GM19438 (cell line): ENCODE measurements around the gene ITSN1.

Source experiments
- ATAC-seq: cut with Tn5 transposase; IDR thresholded peaks from one replicate; pipeline ENCODE4 v1.9.1; 2021; ENCODE audit warnings: low read depth; ENCODE audit not compliant: unreplicated experiment

ITSN1 gene

GRCh38 chr21:33878824-33879223 is 236.5 kb downstream of the ITSN1 start:
- ATAC-seq: no peak

DNA sequence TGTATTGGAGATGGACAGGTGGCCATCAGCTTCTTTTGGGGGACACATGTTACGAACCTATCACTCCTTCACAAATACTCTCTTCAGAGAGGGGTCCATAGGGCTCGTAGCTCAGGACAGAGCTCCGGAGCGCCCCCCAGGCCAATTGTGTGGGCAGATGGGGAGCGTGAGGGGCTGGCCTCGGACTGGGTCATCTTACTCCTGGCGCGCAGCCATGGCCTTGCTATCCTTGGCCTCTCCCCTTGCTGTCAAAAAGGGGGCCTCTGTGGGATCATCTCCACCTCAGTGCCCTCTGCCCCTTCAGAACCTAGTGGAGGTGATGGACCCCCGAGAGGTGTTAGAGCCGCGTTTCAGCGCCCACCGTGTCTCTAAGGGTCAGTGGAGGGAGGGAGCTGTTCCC is 238.3 kb downstream of the ITSN1 start:
- no peak for ATAC-seq

DNA sequence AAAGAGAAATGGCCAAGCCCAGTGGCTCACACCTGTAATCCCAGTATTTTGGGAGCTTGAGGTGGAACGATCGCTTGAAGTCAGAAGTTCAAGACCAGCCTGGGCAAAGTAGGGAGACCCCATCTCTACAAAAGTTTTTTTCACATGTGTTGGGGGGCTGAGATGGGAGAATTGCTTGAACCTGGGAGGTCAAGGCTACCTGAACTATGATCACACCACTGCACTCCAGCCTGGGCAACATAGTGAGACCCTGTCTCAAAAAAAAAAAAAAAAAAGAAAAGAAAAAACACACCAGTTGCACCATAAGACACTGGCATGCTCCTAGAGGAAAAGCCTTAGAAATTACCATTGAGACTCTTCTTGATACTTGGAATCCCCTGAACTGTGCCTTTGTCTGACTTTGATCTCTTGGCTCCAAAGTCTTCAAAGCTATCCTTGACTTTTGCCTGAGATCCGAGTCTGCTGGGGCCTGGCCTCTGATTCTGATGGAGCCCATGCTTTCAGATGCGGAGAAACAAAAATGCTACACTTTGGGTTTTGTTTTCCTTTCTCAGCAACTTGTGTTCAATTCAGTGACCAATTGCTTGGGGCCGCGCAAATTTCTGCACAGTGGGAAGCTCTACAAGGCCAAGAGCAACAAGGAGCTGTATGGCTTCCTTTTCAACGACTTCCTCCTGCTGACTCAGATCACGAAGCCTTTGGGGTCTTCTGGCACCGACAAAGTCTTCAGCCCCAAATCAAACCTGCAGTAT is 239.6 kb downstream of the ITSN1 start:
- no peak for ATAC-seq

GRCh38 chr21:33883118-33883517 is 240.8 kb downstream of the ITSN1 start:
- ATAC-seq: no peak

GRCh38 chr21:33884376-33885171 is 242.3 kb downstream of the ITSN1 start:
- no peak for ATAC-seq

GRCh38 chr21:33885172-33885514 is 242.8 kb downstream of the ITSN1 start:
- no peak for ATAC-seq

GRCh38 chr21:33886321-33886720 is 244.0 kb downstream of the ITSN1 start:
- no peak for ATAC-seq

DNA sequence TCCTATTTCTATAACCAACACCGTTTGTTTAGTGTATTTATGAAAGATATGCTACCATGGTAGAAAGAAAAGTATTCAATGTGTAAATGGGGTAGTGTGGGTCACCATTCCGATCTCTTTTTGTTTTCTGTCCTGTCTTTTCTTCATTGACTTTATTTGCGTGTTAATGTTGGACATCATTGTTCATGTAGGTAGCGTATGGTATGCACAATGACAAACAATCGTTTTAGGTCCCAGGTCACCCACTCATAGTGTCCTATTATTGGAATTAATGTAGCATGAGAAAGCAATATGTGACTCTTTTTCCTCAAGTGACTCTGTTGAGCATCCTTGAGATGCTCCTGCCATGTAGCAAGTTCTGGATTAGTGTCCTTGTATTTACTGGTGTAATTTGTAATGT is 247.9 kb downstream of the ITSN1 start:
- no peak for ATAC-seq

- no peak for ATAC-seq
Observed at GRCh38 chr21:33892853-33893252, 250.6 kb downstream of the ITSN1 start.

- no peak for ATAC-seq
Observed at GRCh38 chr21:33893917-33894316, 251.6 kb downstream of the ITSN1 start.

- no peak for ATAC-seq
Observed at GRCh38 chr21:33894736-33895288, 252.5 kb downstream of the ITSN1 start.

DNA sequence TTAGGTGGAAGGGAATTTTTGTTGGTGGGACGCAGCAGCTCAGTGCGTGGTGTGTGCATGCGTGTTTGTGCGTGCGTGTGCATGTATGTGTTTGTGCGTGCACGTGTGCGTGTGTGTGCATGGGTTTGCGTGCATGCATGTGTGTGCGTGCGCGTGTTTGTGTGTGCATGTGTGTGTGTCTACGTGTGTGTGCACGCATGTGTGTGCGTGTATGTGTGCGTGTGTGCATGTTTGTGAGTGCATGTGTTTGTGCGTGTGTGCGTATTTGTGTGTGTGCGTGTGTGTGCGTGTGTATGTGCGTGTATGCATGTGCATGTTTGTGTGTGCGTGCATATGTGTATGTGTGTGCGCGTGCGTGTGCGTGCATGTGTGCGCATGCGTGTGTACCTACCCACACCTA is 253.1 kb downstream of the ITSN1 start:
- ATAC-seq: no peak

GRCh38 chr21:33896691-33897090 is 254.4 kb downstream of the ITSN1 start:
- no peak for ATAC-seq

GRCh38 chr21:33897098-33897497 is 254.8 kb downstream of the ITSN1 start:
- no peak for ATAC-seq

GRCh38 chr21:33897739-33898138 is 255.4 kb downstream of the ITSN1 start:
- no peak for ATAC-seq

DNA sequence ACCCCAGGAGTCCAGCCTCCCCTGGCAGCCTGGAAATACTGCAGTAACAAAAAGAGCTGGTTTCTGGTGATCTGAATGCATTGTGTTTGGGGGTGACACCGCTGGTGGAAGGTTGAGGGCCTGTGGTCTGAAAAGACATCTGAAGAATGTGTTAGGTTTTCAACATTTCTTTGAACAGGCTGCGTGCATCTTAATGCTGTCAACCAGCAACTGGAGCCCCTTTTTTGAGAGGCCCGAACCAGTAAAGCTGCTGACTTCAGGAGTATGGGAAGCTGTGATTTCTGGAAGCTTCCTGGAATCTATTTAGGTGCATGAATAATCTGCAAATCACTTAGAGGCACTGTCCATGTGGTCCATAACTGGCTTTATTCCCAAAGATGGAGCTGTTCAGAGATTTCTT is 256.3 kb downstream of the ITSN1 start:
- no peak for ATAC-seq

GRCh38 chr21:33899199-33899598 is 256.9 kb downstream of the ITSN1 start:
- ATAC-seq: no peak

DNA sequence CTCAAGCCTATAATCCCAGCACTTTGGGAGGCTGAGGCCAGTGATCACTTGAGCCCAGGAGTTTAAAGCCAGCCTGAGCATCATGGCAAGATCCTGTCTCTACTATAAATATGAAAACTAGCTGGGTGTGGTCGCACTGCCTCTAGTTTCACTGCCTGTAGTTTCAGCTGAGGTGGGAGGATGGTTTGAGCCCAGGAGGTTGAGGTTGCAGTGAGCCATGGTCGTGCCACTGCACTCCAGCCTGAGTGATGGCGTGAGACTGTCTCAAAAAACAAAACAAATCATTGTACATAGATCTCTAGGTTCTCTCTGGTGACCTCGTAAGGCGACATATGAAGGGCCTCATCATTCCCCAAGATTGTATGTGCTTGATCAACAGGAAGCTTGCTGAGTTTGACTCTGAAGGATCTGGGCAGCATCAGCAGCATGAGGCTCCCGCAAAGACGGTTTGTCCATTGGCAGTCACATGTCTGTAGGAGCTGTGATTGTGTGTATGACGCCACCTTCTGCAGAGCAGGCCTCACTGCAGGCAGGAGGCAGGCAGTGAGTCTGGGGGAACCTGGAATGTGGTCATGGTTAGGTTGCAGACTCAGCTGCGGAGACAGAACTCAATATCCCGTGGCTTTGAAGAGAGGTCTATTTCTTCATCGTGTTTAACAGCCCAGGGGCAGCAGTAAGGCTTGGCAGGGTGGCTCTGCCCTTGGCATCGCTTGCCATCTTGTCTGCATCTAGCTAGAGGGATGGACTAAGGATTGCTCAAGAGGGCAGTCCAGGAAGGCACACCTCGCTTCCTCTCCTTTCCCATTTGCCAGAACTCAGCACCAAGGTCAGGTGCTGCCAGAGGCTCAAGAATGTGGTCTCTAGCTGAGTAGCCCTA is 259.3 kb downstream of the ITSN1 start:
- ATAC-seq: no peak

- ATAC-seq: no peak
Observed at GRCh38 chr21:33902349-33902748, 260.0 kb downstream of the ITSN1 start.

DNA sequence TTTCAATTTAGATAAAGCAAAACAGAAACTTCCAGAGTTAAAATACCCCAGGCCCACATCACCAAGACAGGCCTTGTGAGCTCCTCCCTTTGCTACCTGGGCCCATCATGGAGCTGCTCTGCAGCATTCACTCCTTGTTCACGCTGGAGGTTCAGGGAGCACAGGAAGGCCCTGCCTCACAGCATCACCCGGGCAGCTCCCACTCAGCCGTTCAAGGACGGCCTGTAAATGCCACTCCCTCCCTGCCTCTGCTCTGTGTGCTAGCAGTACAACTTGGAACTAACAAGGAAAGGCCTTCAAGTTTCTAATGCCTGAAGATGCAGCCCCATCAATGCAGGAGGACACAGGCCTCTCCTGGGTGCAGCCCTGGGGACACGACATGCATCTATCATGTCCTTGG is 261.7 kb downstream of the ITSN1 start:
- no peak for ATAC-seq

DNA sequence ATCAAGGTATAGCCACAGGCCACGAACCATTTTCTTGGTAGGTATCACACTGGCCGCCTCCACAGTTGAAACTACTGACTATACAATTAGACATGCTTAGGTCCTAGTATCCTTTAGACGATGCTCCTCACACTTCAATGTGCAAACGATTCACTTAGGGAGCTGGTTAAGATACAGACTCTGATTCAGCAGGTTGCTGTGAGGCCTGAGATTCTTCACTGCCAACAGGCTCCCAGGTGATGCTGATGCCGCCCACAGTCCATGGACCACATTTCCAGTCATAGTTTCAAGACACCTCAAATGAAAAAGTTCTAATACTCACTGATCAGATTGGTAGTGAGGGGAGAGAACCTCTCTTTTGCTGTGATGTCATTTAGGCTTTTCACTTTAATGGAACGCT is 266.5 kb downstream of the ITSN1 start:
- no peak for ATAC-seq
